ENCODE measurements around the gene BCAP31.
A peak's percentile ranks its signal among the peaks of the same experiment; 100 is the strongest.
"Not testable (repeated sequence)": the region's sequence is repeated elsewhere in the genome, so short reads cannot be mapped to it uniquely, and the experiment has no call there.

Gene BCAP31

DNA sequence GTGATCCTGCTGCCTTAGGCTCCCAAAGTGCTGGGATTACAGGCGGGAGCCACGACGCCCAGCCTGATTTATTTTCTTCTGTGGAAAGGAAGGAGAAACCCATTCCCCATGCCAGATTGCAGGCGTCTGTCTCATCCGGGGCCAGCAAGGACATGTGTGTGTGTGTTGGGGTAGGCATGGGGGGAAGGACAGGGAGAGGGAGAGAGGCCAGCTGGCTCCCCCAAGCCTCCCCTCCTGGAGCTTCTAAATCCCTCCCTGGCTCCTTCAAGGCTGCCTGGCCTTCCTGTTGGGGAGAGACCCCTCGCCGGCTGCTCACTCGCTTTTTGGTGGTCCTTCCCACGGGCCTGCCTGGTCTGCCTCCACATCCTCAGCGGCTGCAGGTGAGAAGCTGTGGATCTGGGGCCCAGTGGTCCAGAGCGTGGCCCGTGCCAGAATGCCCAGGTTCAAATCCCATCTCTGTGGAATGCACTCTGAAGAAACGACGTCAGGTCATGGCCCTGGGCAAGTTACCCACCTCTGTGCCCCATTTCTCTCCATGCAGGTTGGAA is 38.5 kb upstream of the BCAP31 start:
- no peak for DNase-seq

DNA sequence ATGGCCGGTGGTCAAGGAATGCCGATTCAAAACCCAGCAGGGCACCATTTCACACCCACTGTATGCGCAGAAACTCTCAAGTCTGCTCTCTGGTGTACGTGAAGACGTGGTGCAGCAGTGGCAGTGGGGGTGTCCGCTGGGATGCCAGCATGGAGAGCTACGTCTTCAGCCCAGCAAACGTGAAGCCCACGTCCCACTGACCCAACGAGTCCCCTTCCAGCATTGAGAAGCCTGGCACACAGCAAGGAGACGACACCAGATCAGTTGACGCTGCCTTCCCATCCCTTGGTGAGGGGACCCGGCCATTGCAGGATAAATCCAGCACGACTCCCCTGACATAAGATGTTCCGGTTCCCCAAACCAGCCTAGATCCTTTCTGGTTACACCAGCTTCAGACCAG is 37.7 kb upstream of the BCAP31 start:
- no peak for DNase-seq

- DNase-seq, result no peak
Measured at GRCh38 chrX:153755136-153755535, 30.9 kb upstream of the BCAP31 start.

DNA sequence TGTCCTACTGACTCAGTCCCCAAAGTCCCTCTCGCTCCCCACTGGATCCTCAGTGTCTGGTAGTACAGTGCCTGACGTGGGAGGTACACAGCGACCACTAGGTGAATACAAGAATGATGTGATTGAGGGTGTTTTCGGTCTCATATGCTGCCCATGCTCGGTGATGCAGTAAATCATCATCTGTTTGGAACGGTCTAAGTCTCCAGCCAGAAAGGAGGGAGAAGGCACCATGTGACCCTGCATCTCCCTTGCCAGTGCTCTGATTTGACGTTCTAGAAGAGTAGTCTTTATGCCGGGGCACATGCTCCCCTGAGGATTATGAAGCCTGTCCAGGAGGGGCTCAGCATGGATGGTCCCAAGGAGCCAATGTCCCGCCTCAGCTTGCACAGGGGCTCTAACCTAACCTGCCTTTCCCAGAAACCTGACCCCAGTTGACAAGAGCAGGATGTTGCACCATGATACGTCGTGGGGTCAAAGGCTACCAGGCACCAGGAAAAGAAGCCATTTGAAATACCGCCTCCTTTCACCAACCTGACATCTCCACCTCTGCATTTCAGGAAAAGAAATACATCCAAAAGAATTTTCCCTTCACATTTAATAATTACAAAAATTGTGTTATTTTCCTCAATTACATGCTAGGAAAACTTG is 26.1 kb upstream of the BCAP31 start:
- no peak for DNase-seq

DNA sequence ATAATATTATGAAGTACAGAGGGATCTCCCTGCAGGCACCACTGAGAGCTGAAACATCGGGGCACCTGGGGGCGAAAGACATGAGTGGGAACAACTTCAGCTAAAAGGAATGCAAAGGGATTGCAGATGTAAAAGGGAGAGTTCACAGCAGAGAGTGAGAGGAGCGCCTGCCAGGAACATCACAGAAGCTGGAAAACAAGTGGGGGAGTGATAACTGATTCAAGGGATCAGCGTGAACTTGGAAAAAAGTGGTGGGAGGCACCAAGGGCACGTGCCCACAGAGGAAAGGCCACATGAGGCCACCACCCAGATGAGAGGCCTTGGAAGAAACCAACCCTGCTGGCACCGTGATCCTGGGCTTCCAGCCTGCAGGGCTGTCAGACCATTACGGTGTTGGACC is 24.8 kb upstream of the BCAP31 start:
- not testable (repeated sequence) for DNase-seq

DNA sequence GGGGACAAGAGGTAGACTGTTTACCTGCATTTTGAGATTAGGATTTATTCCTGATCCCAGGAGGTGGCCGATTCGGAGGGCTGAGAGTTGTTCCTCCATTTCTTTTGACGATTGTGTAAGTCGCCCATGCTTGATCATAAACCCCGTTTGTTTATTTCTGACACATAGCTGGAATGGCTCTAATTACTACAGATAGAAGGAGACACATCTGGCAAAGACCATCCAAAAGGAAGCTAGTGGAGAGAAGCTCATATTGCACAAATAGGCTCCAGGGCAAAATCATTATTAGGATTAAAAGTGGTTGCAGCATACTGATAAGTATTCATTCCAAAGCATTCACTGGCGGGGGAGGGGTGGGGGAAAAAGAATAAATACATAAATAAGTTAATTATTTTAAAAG is 22.8 kb upstream of the BCAP31 start:
- DNase-seq, result not testable (repeated sequence)

GRCh38 chrX:153746359-153746758 is 22.2 kb upstream of the BCAP31 start:
- no peak for DNase-seq

GRCh38 chrX:153745067-153745433 is 20.9 kb upstream of the BCAP31 start:
- not testable (repeated sequence) for DNase-seq

DNA sequence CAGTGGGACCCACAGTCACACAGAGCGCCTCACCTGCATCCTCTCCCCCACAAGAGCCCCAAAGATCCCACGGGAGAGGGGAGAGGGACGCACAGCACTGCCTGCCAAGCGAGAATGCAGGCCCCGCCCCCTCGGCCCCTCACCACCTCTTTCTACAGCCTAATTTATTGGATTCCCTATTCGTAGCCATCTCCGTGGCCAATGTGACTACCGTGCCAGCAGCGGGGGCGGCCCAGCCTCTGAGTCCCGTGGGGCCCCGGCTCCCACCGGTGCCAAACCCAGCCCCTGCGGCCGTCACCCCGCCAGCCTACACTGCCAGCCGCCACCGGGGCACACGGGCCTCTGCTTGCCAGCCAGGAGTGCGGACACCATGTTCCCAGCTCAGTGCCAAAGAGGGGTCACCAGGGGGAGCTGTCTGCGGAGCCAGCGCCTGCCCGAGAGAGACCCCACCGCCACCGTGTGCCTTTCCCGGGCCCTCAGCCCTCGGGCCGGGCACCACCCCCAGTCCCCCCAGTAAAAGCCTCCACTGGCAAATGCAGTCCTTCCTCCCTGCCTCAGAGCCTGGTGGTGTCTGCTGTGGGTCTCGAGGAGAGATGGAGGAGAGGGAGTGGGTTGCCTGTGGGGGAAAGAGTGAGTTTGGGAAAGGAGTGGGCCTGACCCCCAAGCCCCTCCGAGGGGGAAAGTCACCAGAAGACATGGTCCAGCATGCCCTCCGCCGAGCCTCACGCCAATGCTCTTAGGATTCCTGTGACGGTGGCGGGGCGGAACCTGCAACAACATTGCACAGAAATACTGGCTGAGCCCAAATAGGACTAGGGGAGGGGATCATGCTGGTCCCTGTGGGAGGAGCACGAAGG is 20.3 kb upstream of the BCAP31 start:
- no peak for DNase-seq

DNA sequence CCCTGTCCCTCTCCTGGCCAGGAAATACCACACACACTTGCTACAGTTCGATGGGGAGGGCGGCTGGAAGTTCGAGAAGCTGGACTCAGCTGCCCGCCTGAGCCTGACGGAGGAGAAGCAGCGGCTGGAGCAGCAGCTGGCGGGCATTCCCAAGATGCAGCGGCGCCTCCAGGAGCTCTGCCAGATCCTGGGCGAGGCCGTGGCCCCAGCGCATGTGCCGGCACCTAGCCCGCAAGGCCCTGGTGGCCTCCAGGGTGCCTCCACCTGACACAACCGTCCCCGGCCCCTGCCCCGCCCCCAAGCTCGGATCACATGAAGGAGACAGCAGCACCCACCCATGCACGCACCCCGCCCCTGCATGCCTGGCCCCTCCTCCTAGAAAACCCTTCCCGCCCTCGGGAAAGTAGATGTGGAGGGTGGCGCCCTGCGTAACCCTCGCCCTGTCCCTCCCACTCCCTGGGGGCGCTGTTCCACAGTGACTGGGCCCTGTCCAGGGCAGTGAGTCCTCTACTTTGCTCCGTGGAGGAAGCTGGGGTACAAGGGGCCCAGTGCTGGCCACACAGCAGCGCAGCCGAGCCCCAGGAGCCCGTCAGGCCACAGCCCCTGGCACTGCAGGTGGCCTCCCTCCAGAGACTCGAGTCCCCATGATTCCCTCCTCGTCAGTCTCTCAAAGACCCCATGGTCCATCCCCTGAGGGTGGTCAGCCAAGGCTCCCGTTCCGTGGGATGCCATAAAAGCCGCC is 19.5 kb upstream of the BCAP31 start:
- peak; percentile 81 for DNase-seq

GRCh38 chrX:153742796-153743467 is 18.7 kb upstream of the BCAP31 start:
- not testable (repeated sequence) for DNase-seq

DNA sequence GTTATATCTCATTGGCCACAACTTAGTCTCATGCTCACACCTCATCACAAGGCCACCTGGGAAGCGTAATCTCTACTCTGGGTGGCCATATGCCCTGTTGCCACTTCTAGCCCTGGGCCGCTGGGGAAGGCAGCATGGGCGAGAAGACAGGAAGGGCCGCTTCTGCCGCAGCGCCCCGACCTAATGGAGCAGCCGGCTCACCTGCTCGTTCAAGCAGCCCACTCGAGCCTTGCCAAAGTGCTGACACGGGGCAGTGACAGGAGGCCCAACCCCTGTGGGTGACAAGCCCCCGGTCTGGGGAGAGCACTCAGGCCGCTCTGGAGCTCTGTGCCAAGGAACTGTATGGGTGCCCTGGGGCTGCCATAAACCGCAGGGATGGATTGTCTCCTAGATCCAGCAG is 17.9 kb upstream of the BCAP31 start:
- DNase-seq, result not testable (repeated sequence)

GRCh38 chrX:153741446-153741845 is 17.3 kb upstream of the BCAP31 start:
- DNase-seq, result no peak

DNA sequence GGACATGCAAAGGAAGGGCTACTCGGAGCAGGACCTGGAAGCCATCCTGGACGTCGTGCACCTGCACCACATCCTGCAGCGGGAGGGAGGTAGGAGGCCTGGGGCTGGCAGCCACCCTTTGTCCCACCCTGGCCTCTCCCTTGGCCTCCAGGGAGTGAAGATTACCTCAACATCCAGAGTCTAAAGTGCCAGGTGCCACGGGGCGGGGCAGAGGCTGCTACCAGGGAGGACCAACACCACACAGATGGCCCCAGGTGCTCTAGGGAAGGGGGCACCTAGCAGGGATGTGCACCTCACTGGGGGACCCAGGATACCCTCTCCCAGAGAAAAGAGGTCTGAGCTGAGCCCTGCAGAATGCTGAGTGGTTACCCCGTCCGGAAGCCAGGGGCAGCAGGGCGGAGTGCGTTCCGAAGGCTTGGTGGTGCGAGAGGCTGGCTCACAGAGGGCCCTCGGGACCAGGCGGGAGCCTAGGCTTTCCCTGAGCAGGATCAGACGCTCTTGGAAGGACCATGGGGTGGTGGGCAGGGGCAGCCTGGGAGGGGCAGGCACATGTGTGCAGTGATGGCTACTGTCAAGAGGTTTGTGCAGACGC is 16.5 kb upstream of the BCAP31 start:
- no peak for DNase-seq

- DNase-seq, result no peak
Measured at GRCh38 chrX:153739754-153740486, 15.7 kb upstream of the BCAP31 start.

DNA sequence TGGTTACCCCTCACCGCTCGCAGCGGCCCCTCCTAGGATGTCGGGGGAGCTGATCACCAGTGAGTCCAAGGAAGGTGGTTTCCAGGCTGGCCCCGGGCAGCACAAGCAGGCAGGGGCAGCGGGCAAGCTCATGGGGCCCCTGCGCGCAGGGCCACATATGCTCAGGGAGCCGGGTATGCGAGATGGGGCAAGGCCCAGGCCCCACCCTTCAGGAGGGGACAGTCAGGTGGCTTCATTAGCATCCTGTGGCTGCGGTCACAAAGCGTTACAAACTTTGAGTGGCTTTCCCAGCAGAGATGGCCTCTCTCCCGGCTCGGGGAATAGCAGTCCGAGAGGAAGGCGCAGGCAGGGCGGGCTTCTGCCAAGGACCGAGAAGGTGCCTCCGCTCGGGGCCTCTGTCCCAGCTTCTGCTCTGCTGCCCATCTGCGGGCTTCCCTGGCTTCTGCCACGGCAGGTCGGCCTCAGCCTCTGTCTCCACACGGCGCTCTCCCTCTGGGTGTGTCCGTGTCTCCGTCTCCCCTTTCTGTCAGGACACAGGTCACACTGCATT is 13.9 kb upstream of the BCAP31 start:
- no peak for DNase-seq

DNA sequence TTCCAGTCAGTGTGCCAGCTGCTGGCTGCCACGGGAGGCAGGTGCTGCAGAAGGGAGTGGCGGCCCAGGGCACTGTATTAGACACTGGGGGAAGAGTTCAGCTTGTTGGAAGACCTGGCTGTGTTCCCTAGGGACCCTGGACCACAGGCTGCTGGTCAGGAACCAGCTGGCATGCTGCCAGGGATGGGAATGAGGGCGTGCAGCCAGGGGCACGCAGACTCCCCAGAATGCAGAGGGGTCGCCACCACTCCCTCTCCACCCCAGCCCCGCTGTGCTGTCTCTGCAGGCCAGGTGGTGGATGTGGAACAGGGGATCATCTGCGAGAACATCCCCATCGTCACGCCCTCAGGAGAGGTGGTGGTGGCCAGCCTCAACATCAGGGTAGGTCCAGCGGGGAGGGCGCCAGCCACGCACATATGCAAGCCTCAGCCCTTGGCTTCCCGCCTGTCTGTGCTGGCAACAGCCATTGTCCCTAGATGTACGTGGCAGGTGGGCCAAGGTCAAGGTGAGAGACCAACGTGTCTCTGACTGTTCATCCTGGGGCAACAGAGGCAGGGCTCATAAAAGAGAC is 12.8 kb upstream of the BCAP31 start:
- DNase-seq, result no peak

DNA sequence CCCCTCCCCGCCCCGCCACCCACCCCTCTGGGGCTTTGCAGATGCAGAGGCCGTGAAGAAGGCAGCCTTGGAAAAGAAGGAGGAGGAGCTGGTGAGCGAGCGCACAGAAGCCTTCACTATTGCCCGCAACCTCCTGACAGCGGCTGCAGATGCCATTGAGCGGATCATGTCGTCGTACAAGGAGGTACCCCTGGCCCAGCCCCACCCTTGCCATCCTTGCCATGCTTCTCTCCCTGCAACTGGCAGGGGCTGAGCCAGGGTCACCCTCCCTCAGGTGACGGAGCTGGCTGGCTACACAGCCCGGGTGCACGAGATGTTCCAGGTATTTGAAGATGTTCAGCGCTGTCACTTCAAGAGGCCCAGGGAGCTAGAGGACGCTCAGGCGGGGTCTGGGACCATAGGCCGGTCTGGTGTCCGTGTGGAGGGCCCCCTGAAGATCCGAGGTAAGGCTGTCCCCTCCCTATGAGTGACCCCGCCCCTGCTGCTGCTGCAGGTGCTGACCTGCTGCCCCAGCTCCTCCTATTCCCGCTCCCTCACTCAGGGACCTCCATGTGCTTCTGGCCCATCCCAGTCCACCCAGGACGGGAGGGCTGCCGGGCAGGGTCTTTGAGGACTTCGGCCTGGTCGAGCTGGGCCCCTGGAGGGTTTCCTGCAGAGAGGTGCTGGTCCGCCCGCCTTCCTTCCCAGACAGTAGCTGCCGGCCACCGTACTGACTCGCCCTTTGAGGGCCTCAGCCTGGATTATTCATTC is 12.1 kb upstream of the BCAP31 start:
- no peak for DNase-seq

DNA sequence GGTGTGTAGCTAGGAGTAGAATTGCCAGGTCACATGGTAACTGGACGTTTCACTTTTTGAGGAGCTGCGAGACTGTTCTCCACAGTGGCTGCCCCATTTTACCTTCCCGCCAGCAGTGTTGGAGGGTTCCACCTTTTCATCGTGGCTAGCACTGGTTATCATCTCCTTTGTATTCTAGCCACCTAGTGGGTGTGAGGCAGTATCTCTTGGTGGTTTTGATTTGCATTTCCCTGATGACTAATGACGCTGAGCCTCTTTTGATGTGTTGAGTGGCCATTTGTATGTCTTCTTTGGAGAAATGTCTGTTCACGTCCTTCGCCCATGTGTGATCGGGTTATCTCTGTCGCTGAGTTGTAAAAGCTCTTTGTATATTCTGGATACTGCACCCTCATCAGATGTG is 11.1 kb upstream of the BCAP31 start:
- DNase-seq, result no peak

DNA sequence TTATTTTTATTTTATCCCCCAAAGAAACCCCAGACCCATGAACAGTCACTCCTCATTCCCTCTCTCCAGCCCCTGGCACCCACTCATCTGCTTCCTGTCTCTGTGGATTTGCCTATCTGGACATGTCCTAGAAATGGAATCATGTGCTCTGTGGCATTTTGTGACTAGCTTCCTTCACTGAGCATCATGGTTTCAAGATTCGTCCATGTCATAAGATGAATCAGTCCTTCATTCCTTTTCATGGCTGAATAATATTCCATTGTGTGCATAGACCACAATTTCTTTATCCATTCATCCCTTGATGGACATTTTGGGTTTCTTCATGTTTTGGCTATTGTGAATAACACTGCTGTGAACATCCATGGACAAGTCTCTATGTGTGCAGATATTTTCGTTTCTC is 10.7 kb upstream of the BCAP31 start:
- DNase-seq, result no peak
